HG03175 (cell line): ENCODE results near the gene ZNF839.
"Not testable (repeated sequence)": the region's sequence is repeated elsewhere in the genome, so short reads cannot be mapped to it uniquely, and the experiment has no call there.

Experiments
- ATAC-seq: cut with Tn5 transposase; IDR thresholded peaks from one replicate; pipeline ENCODE4 v1.9.1; 2021; ENCODE audit warnings: mild to moderate bottlenecking, moderate library complexity; ENCODE audit not compliant: unreplicated experiment

Gene ZNF839

GRCh38 chr14:102319351-102320032, at the start of gene ZNF839:
ZNF839 (plus strand) TSS chr14:102319746; CDS start chr14:102319766, 20 bp downstream.
- ATAC-seq: peak; percentile 53

- no peak for ATAC-seq
Measured at GRCh38 chr14:102272392-102272791, 47.2 kb upstream of the ZNF839 start.

- no peak for ATAC-seq
Measured at GRCh38 chr14:102275866-102276265, 43.7 kb upstream of the ZNF839 start.

- ATAC-seq: no peak
Measured at GRCh38 chr14:102277874-102278630, 41.5 kb upstream of the ZNF839 start.

GRCh38 chr14:102278631-102278935, 41.0 kb upstream of the ZNF839 start:
- ATAC-seq: no peak

- ATAC-seq: no peak
Measured at GRCh38 chr14:102279282-102279681, 40.3 kb upstream of the ZNF839 start.

GRCh38 chr14:102279688-102280348, 39.7 kb upstream of the ZNF839 start:
- ATAC-seq: no peak

GRCh38 chr14:102280376-102280962, 39.1 kb upstream of the ZNF839 start:
- ATAC-seq: no peak

- ATAC-seq: no peak
Measured at GRCh38 chr14:102282751-102283465, 36.6 kb upstream of the ZNF839 start.

DNA sequence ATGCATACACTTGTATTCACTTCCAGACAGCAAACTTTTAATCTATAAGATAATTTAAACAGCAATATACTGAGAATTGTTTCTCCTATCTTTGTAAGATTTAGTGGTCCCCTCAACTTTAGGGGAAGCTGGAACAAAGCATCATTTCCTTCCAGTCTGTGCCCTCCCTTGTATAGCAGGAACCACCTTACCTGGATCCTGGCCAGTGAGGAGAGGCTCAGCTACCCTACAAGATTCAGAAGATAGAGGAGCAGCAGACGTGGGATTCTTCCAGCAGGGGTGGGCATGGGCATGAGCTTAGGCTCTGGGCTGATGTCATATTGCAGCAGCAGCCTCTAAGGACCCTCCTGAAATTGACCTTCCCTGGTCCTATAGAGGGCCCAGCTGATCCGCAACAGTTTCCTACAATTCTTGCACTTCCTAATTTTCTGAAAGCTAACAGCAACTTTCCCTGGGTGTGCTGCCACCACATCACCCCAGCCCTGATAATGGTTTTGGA, 35.9 kb upstream of the ZNF839 start:
- no peak for ATAC-seq

DNA sequence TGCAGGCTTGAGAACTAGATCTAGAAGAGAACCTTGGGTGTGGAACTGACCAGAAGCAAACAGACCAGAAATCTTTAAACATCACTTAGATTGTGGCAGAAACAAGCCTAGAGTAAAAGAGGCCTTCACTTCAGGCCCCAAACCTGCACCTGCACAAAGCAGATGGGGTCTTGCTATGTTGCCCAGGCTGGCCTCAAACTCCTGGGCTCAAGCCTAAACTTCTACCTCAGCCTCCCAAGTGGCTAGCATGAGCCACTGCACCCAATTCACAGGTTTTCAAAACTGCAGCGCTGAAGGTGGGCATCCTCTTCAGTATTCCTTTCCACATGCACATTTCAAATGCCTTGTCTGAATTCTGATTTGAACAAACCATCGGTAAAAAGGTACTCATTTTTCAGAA, 34.4 kb upstream of the ZNF839 start:
- ATAC-seq: no peak

- no peak for ATAC-seq
Measured at GRCh38 chr14:102288139-102288538, 31.4 kb upstream of the ZNF839 start.

DNA sequence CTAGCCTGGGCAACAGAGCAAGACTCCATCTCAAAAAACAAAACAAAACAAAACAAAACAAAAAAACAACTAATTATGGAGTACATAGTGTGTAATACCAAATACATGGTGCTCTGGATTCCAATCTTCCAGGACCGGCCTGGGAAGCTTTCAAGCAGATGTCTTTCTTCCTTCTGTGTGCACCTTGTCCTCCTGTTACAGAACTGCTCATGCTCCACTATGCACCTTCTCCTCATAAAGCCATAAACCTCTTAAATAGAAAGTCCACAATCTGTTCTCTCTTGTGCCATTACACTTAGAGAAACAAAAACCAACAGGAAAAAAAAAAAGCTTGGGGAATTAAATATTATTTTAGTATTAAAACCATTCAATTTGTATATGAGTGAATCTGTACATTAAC, 27.1 kb upstream of the ZNF839 start:
- no peak for ATAC-seq

- ATAC-seq: no peak
Measured at GRCh38 chr14:102293781-102294180, 25.8 kb upstream of the ZNF839 start.

DNA sequence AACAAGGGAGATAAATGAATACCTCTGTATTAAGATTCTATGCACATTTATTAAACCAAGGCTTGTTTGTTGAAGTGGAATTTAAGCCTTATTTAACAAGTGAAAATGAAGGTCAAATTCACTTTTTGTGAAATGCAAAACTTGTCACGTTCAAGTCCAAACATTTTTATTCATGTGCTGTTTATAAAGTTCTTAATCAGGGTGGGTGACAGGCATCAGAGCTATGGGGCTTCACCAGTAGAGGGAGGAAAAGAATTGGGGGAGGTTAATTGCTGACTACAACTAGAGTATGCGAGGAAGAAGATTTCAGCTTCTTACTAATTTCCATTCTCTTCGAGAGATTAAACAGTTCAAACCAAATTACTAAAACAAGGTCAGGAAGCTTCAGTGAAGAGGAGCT, 24.3 kb upstream of the ZNF839 start:
- no peak for ATAC-seq

- no peak for ATAC-seq
Measured at GRCh38 chr14:102297436-102298170, 21.9 kb upstream of the ZNF839 start.

GRCh38 chr14:102298303-102299070, 21.1 kb upstream of the ZNF839 start:
- ATAC-seq: not testable (repeated sequence)

GRCh38 chr14:102303664-102304063, 15.9 kb upstream of the ZNF839 start:
- ATAC-seq: no peak
